GM18511 (cell line): ENCODE results near the gene CCDC82.

Experiments used
- ATAC-seq: cut with Tn5 transposase; IDR thresholded peaks from one replicate; pipeline ENCODE4 v1.9.1; 2021; ENCODE audit warnings: mild to moderate bottlenecking, moderate library complexity; ENCODE audit not compliant: unreplicated experiment

Gene CCDC82

DNA sequence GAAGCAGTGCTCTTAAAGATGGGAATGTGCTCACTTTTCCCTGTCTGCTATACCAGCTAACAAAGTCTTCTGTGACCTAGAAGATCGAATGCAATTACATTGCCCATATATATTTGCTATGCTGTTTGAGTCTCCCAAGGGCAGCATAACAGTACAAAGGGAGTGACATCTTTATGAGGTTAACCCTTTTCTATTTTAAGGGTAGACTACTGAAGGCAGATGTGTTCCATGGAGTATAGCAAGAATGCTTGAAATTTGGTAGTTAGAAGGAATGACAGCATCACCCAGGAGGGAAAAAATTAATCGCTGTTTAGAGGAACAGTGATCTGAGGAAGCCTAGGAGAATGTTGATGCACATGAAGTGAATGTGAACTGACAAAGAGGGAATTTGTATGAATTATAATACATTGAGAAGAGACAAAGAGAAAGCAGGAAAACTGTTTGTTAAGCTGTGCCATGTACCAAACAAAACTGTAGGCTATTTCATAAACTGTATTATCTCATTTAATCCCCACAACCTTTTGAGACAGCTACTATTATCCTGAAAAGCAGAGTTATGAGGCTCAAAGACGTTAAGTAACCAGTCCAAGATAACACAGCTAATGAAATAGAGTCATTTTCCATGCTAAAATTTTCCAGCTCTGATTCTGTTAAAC, 59.7 kb downstream of the CCDC82 start:
- ATAC-seq, result no peak

GRCh38 chr11:96329419-96329818, 60.3 kb downstream of the CCDC82 start:
- ATAC-seq, result no peak

DNA sequence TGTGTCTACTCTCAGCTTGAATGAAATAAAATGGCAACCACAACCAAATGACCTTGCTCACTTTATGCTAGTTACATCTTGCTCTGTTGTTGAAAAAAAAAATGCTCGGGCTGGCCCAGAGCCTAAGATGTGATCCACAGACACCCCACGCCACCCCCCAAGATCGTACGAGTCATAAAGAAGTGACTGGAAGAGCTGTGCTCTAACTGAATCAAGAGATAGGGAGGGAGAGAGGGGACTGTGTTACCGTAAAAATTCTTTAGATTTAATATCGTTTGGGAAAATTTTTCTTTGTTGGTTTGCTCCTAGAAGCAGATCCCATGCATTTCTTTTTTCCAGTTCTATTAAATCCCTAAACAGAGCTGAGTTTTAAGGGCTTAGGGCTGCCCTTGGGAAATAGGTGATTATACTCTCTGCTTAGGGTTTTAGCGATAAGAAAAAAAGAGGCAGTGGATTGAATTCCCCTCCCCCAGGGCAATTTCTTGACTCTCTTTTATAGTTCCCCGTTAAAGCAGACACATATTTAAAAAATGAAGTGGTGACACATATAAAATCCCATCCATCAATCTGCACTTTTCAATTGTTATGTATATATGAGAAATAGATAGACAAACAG, 61.2 kb downstream of the CCDC82 start:
- no peak for ATAC-seq

DNA sequence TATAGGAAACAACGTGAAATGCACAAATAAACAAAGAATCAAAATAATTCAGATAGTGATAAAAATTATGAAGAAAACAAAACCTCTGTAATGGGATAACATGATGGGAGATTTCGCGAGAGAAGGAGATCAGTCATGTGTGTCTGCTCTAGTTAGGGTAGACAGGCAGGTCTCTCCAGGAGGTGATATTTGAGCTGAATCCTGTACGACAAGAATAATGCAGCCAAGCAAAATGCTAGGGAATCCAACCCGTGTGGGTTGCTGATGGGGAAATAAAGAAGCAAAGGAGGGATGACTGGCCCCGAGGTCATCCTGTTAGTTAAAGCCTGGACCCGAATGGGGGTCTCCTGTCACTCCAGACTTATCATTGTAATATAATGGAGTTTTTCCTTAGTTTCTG, 62.8 kb downstream of the CCDC82 start:
- no peak for ATAC-seq

- no peak for ATAC-seq
These were observed 64.8 kb downstream of the CCDC82 start for GRCh38 chr11:96324912-96325311.

- ATAC-seq, result no peak
These were observed 66.1 kb downstream of the CCDC82 start for GRCh38 chr11:96323642-96323985.

DNA sequence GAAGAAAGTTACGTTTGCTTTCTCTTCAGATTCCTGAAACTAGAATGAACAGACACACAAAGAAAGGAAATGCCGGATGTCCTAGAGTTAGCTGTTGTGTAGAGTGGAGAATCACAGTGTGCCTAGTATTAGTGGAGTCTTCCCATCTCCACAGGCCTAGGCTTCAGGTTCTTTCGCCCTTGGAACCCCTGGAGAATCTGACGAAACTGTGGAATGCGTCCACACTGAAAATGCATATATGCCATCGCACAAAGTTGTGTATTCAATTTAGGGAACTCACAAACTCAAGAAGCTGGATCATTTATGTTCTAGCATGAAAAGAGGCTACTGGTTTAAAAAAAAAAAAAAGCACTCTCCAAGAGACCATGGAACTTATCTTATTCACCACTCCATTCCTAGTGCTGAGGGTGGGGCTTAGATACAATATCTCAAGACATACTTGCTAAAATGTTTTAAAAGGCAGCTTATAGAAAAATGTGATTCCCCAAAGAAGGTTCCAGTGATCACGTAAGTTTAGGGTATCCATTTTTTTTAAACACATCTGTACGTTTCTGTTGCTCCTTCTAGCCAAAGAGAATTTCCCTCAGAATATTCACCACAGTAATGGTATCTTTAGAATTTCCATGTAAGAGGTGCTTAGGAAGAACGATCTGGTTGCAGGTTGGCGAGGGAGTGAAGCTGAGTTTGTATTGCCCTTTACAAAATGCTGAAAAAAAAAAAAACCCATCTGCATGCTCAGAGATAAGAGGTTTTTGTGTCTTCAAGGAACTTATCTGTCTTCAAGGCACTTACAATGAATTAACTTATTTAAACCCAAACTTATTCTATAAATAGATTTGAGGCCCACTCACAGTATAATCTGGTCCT, 66.7 kb downstream of the CCDC82 start:
- ATAC-seq, result no peak

GRCh38 chr11:96321091-96321490, 68.6 kb downstream of the CCDC82 start:
- ATAC-seq, result no peak

DNA sequence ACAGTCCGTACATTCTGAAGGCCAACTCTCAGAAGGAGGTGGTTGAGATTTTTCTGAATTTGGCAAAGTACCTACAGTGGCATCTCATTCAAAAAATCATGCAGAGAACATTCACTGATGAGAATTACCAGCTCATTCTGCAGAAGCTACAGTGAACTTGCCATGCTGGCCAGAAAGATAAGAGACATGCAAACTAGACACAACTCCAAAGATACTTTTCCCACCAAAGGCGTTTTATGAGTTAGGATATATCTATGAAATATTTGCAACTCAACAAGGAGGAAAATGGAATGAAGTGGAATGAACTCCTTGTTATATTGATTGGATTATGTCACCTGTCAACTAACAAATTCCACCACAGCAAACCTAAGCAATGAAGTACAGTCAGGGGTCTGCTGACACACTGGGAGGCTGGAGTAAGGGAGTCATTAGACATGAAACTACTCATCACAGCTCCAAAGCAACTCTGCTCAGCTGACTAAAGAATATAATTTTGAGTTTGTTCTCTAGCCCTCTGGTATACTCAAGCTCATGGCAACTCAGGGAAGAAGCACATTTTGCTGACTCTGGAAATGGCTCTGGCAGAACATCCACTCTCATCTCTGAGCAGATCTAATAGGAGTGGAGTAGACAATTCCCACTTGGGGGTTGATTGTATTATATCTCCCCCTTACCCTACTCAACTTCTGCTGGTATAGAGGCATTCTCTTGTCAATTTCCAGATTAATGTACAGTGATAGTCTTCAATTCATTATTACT, 69.6 kb downstream of the CCDC82 start:
- ATAC-seq, result no peak

DNA sequence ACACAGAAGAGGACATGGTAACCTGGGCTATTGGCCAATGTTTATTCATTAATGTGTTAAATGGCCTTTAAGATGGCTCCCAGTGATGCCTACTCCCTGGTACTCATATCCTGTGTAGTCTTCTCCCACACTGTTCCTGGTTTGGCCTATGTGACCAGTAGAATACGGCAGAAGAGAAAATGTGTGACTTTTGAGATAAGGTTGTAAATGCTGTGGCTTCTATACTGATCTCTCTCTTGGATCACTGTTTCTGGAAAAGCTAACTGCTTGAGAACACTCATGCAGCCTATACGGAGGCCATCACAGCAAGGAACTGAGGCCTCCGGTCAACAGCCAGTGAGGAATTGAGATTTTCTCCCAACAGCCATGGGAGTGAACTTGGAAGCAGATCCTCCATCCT, 70.9 kb downstream of the CCDC82 start:
- no peak for ATAC-seq

GRCh38 chr11:96318399-96318798, 71.3 kb downstream of the CCDC82 start:
- no peak for ATAC-seq

DNA sequence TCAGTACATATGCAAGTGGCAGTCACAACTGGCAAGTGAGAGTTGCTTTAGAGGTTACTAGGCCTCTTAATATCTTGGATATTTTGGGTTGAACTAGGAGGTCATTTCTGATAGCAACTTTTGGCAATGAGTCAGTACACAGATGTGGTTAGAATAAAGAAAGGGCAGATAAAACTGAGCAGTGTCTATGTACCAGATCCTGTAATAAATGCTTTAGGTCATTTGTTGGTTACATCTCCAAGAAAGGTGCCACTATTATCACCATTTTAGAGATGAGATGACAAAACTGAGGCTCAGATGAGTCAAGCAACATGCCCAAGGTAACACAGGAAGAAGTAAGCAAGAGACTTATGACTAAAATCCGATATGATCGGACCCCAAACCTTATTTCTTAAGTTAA, 71.7 kb downstream of the CCDC82 start:
- ATAC-seq, result no peak

- ATAC-seq, result no peak
These were observed 72.1 kb downstream of the CCDC82 start for GRCh38 chr11:96317571-96317970.

- no peak for ATAC-seq
These were observed 72.8 kb downstream of the CCDC82 start for GRCh38 chr11:96316869-96317268.

- ATAC-seq, result no peak
These were observed 74.2 kb downstream of the CCDC82 start for GRCh38 chr11:96315476-96315875.

DNA sequence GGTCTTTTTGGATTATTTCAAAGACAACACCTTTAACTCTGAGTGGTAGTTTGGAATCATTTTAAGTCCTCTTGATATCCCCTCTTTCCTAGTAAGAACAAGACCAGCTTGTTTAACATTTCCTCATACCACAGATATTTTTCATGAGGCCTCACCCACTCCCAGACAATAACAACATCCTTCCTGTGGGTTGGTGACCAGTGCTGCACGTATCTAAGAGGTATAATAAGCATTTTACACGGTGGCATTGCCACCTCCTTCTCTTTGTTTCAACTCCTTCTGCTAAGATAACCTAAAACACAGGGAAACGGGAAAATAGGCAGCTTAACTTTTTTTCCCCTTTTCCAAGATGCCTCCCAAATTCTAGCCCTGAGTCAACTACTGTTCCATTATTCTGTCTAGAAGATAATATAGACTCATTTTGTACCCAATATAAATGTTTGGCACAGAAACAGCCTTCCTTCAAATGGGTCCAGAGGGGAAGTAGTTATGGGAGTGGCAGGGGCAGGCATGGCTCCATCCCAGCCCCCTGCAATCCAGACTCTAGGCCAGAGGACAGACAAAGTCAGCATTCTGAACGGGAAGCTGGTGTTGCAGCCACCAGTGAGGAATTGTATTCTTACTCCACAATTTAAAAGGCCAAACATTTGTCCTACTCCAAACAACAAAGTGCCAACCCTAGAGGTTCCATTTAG, 75.2 kb downstream of the CCDC82 start:
- no peak for ATAC-seq

GRCh38 chr11:96313163-96313562, 76.5 kb downstream of the CCDC82 start:
- no peak for ATAC-seq

GRCh38 chr11:96311120-96311568, 78.6 kb downstream of the CCDC82 start:
- no peak for ATAC-seq

DNA sequence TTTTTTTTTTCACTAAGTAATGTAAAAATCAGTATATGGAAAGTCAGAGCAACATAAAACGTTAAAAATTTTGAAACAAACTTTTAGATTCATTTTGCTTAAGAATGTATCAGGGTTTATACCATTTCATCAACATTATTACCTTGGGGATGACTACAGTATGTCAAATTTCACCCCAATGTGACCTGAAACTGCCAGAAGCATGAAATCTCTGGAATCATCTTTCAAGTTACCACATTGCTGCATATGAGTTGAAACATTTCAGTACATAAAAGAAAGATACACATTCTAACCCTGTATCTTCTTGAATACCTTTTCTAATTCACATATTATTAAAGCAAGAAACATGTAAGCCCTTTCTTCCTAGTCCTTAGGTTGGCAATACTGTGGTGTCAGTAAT, 79.5 kb downstream of the CCDC82 start:
- ATAC-seq, result no peak

- no peak for ATAC-seq
These were observed 80.1 kb downstream of the CCDC82 start for GRCh38 chr11:96309643-96310017.
